Prostate gland (tissue), 2 donors: Measurements from ENCODE around the gene TRAPPC12.

ENCODE experiments used
- POLR2A ChIP-seq: fragments of 450-650 bp; IDR thresholded peaks from one replicate; pipeline ENCODE4 v1.6.1; 2016; ENCODE audit warnings: antibody characterized with exemption, mild to moderate bottlenecking
- TF ChIP-seq, protein P1 (sequence below), 4 experiments: fragments of 200-600 bp in 2 of 4; fragments of 450-650 bp in 2 of 4; sonication (generic) in 2 of 4; IDR thresholded peaks; 1 replicate in 3 of 4; 2 replicates in 1 of 4; pipeline ENCODE4 v1.5.1; 2016 to 2019; ENCODE audit warnings: antibody characterized with exemption in 4 of 4, mild to moderate bottlenecking in 2 of 4, moderate library complexity in 2 of 4

DNA sequence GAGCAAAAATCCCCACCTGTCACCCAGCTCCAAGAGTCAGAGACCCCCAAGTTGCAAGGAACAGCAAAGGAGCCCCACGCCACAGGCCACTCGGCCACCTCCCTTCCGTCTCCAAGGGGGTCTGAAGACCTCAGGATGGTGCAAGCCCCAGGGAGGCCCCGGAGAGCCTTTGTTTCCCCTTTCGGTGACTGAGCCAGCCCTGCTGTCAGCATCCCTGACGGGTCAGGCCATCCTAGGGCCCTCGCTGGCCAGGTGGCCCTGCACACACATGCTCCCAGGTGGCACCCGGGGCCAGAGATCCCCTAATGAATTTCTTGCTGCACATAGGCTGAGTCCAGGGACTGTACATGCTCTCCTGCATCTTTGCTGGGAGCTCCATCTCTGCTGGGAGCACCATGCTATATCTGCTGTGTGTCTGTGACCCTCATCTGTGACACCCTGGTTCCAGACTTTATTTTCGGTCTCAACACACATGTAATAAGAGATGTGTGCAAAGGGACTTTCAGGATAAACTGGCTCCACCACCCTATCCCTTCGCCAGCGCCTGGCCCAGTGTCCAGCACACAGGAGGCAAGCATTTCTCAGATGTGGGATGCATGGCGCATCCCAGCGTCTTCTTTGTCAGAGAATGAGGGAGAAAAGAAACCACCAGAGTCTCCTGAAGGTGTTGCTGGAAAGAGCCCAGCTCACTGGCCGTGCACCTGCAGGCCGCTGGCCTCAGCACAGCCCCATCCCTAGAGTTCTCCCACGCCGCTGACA is 112.4 kb downstream of the TRAPPC12 start:
- TF ChIP-seq, protein P1, sequence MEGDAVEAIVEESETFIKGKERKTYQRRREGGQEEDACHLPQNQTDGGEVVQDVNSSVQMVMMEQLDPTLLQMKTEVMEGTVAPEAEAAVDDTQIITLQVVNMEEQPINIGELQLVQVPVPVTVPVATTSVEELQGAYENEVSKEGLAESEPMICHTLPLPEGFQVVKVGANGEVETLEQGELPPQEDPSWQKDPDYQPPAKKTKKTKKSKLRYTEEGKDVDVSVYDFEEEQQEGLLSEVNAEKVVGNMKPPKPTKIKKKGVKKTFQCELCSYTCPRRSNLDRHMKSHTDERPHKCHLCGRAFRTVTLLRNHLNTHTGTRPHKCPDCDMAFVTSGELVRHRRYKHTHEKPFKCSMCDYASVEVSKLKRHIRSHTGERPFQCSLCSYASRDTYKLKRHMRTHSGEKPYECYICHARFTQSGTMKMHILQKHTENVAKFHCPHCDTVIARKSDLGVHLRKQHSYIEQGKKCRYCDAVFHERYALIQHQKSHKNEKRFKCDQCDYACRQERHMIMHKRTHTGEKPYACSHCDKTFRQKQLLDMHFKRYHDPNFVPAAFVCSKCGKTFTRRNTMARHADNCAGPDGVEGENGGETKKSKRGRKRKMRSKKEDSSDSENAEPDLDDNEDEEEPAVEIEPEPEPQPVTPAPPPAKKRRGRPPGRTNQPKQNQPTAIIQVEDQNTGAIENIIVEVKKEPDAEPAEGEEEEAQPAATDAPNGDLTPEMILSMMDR (IDR thresholded peaks at IDR 0.05): no peak
- no peak for TF ChIP-seq POLR2A
